ACC112 (cell line): ENCODE measurements around the gene DDX47.
"Not testable (repeated sequence)": the region's sequence is repeated elsewhere in the genome, so short reads cannot be mapped to it uniquely, and the experiment has no call there.

Experiments used
- H2AFZ ChIP-seq: fragments of 200-600 bp; sonication (generic); one replicate; pipeline ENCODE4 v1.6.0; 2017; ENCODE audit warnings: antibody characterized with exemption, low read length; ENCODE audit not compliant: unreplicated experiment
- H3K27ac ChIP-seq: fragments of 200-600 bp; sonication (generic); 2 replicates; pipeline ENCODE4 v1.5.1; 2014; ENCODE audit warnings: low read depth, mild to moderate bottlenecking, antibody characterized with exemption, low read length, moderate library complexity
- H3K27me3 ChIP-seq: fragments of 200-600 bp; sonication (generic); 2 replicates; pipeline ENCODE4 v1.6.1; 2014; ENCODE audit warnings: mild to moderate bottlenecking, antibody characterized with exemption, low read length, moderate library complexity, mixed read lengths; ENCODE audit not compliant: insufficient read depth
- H3K36me3 ChIP-seq: fragments of 200-600 bp; sonication (generic); 2 replicates; pipeline ENCODE4 v1.6.1; 2016; ENCODE audit warnings: mild to moderate bottlenecking, antibody characterized with exemption, low read length, moderate library complexity, mixed read lengths; ENCODE audit not compliant: insufficient read depth
- H3K4me1 ChIP-seq: fragments of 200-600 bp; sonication (generic); one replicate; pipeline ENCODE4 v1.6.1; 2016; ENCODE audit warnings: low read length, mixed read lengths; ENCODE audit not compliant: insufficient read depth, unreplicated experiment, control insufficient read depth
- H3K4me3 ChIP-seq: fragments of 200-600 bp; sonication (generic); 2 replicates; pipeline ENCODE4 v1.5.1; 2014; ENCODE audit warnings: mild to moderate bottlenecking, low read depth, low read length
- H3K79me2 ChIP-seq: fragments of 200-600 bp; sonication (generic); one replicate; pipeline ENCODE4 v1.6.0; 2016; ENCODE audit warnings: low read length; ENCODE audit not compliant: control insufficient read depth, unreplicated experiment, insufficient read depth

DDX47 gene

GRCh38 chr12:12807970-12808702 is 5.0 kb upstream of the DDX47 start:
- peaks cover 36% of the 10 kb centered on the region for H3K4me1 ChIP-seq
- H3K27me3 ChIP-seq = no peaks in the 10 kb centered on the region
- no peaks in the 10 kb centered on the region for H3K36me3 ChIP-seq
- no peaks in the 10 kb centered on the region for H3K79me2 ChIP-seq
- peak overlapping the region; percentile 54 for H3K4me3 ChIP-seq
- H3K27ac ChIP-seq = peak overlapping the region; percentile 96
- H2AFZ ChIP-seq = peak overlapping the region; percentile 49

DNA sequence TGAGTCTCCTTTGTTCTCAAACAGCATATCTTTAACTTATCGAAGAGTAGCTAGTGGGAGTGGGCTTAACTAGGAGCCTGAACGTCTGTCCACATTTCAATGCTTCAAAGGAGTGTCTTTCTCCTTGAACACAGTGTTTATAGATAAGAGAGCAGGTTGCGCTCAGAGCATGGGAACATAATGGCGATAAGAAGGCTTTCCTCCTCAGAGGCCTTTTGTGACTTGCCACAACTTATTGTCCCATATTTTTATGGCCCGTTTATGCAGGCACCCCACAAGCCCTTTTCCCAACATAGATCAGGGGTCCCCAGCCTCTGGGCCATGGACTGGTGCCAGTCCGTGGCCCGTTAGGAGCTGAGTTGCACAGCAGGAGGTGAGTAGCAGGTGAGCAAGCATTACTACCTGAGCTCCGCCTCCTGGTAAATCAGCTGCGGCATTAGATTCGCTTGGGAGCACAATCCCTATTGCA is 2.6 kb upstream of the DDX47 start:
- H2AFZ ChIP-seq = no peak overlapping the region
- peaks cover 2% of the 10 kb centered on the region; the same call in 1 of the 2 replicates for H3K36me3 ChIP-seq
- no peaks in the 10 kb centered on the region for H3K27me3 ChIP-seq
- H3K4me1 ChIP-seq = peaks cover 32% of the 10 kb centered on the region
- H3K4me3 ChIP-seq = no peak overlapping the region
- H3K27ac ChIP-seq = no peak overlapping the region
- H3K79me2 ChIP-seq = peaks cover 24% of the 10 kb centered on the region

DNA sequence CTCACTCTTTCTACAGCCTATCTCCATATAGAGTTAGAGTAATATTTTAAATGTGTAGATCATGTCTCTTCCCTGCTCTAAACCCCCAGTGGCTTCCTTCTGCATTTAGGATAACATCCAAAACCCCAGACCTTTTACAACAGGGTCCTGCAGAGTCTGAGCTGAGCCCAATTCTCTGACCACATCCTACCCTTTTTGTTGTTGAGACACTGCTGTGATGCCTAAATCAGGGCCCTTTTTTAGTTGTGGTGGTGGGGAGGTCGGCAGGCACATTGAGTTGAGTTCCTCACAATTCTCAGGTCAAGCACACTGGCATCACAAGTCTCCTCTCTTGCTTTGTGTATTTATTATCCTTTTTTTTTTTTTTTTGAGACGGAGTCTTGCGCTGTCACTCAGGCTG is 1.8 kb upstream of the DDX47 start:
- peaks cover 8% of the 10 kb centered on the region for H3K36me3 ChIP-seq

DNA sequence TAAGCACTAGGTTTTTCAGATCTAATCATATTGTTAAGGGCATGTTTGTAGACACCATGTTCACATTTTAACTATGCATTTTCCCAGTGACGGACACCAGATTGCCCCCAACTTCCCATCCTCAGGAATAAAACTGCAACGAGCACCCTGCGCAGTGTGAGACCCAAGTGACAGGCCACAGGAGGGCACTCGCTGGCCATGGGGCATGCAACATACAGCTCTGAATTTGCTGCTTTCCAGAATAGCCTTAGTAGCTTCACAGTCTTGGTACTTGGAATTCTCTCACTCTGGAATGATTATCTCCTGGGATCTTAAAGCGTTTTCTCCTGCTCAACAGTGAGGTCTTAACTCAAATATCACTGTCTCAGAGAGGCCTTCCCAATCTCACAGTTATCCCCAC is 972 bp upstream of the DDX47 start:
- Histone ChIP-seq H3K79me2 (peaks cover 40% of the 10 kb centered on the region), H3K4me1 (peaks cover 42% of the 10 kb centered on the region)

More for the DNA sequence above, 1.8 kb upstream of the DDX47 start:
- peaks cover 31% of the 10 kb centered on the region for H3K79me2 ChIP-seq
- no peaks in the 10 kb centered on the region for H3K27me3 ChIP-seq
- H3K4me1 ChIP-seq = peaks cover 38% of the 10 kb centered on the region
- H3K27ac ChIP-seq = no peak overlapping the region
- H2AFZ ChIP-seq = no peak overlapping the region
- no peak overlapping the region for H3K4me3 ChIP-seq

GRCh38 chr12:12812618-12813119 is 477 bp upstream of the DDX47 start:
- H3K4me3 ChIP-seq = no peak overlapping the region
- H2AFZ ChIP-seq = no peak overlapping the region
- peaks cover 37% of the 10 kb centered on the region for H3K4me1 ChIP-seq

More for the DNA sequence above, 972 bp upstream of the DDX47 start:
- no peak overlapping the region for H3K4me3 ChIP-seq
- no peak overlapping the region for H2AFZ ChIP-seq
- no peak overlapping the region for H3K27ac ChIP-seq
- no peaks in the 10 kb centered on the region for H3K27me3 ChIP-seq
- H3K36me3 ChIP-seq = peaks cover 15% of the 10 kb centered on the region

DNA sequence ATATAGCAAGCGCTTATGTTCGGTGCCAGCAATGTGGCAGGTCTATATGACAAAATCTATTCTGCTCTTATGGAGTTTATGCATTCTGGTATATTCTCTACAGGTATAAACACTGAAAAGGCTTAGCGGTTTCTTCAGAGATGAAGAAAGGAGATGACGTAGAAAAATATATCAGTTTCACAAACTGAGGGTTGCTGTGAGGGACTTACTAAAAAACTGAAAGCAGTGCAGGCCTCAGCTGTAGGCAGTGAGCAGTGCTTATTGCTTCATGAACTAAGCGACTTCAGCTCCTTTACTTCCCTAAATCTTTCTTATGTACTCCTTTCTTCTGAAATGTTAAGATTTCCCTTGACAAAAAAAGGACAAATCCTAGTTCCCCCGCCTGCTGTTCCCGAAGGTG is 4.5 kb downstream of the DDX47 start:
- Histone ChIP-seq H2AFZ (no peak overlapping the region), H3K4me1 (peaks cover 66% of the 10 kb centered on the region), H3K79me2 (peaks cover 66% of the 10 kb centered on the region), H3K36me3 (peaks cover 39% of the 10 kb centered on the region), H3K27me3 (no peaks in the 10 kb centered on the region), H3K4me3 (no peak overlapping the region), H3K27ac (peak overlapping the region; percentile 14; the same call in 1 of the 2 replicates)

More at GRCh38 chr12:12812618-12813119, 477 bp upstream of the DDX47 start:
- Histone ChIP-seq H3K27me3 (no peaks in the 10 kb centered on the region), H3K79me2 (peaks cover 45% of the 10 kb centered on the region), H3K36me3 (peaks cover 20% of the 10 kb centered on the region), H3K27ac (no peak overlapping the region)

- no peak overlapping the region for H3K4me3 ChIP-seq
- H3K27ac ChIP-seq = peak overlapping the region; percentile 93
- no peaks in the 10 kb centered on the region for H3K27me3 ChIP-seq
- H2AFZ ChIP-seq = no peak overlapping the region
- peaks cover 77% of the 10 kb centered on the region for H3K4me1 ChIP-seq
- peaks cover 49% of the 10 kb centered on the region for H3K36me3 ChIP-seq
- peaks cover 60% of the 10 kb centered on the region for H3K79me2 ChIP-seq
These were observed 5.6 kb downstream of the DDX47 start for GRCh38 chr12:12818701-12819100.

GRCh38 chr12:12819221-12819620 is 6.1 kb downstream of the DDX47 start:
- peak overlapping the region; percentile 93 for H3K27ac ChIP-seq
- peak overlapping the region; percentile 8; the same call in 1 of the 2 replicates for H3K4me3 ChIP-seq
- H3K79me2 ChIP-seq = peaks cover 55% of the 10 kb centered on the region
- peaks cover 73% of the 10 kb centered on the region for H3K4me1 ChIP-seq
- no peak overlapping the region for H2AFZ ChIP-seq
- no peaks in the 10 kb centered on the region for H3K27me3 ChIP-seq
- peaks cover 53% of the 10 kb centered on the region for H3K36me3 ChIP-seq

DNA sequence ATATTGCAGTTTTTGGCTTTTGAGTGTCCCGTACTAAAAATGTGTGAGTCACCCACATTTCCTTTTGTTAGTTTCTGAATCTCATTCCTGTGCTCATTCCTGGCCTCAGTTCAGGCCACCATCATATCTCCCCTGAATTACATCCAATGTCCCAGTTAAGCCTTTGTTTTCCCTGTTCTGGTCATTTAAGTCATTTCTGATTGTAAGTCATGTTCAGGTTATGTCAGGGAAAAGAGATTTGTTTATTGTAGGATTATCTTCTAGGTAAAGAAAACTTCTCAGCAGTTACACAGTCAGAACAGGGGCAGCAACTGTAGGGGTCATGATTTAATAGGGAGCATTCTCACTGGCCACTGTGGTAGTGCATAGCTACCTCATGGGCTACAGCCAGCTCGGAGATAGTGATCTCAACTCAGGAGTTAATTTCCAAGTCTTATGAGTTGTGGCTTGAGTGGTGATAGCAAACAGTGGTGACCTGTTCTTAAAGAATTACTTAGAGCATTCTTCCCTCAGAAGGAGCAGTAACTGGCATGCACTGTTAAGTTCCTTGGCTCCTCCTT is 6.7 kb downstream of the DDX47 start:
- H3K4me1 ChIP-seq = peaks cover 67% of the 10 kb centered on the region
- H3K27ac ChIP-seq = peak overlapping the region; percentile 93
- peaks cover 49% of the 10 kb centered on the region for H3K79me2 ChIP-seq

GRCh38 chr12:12820376-12820775 is 7.2 kb downstream of the DDX47 start:
- Histone ChIP-seq H3K27ac (peak overlapping the region; percentile 93), H3K79me2 (peaks cover 44% of the 10 kb centered on the region), H3K4me1 (peaks cover 65% of the 10 kb centered on the region), H3K36me3 (peaks cover 56% of the 10 kb centered on the region)
- H3K4me3 ChIP-seq, H3K27me3 ChIP-seq, H2AFZ ChIP-seq: not testable (repeated sequence)

More for the DNA sequence above, 6.7 kb downstream of the DDX47 start:
- no peaks in the 10 kb centered on the region for H3K27me3 ChIP-seq
- H3K36me3 ChIP-seq = peaks cover 53% of the 10 kb centered on the region
- no peak overlapping the region for H2AFZ ChIP-seq
- peak overlapping the region; percentile 8; the same call in 1 of the 2 replicates for H3K4me3 ChIP-seq
